Measurements from ENCODE around the gene SCYL2. TPM values are rescaled to one million over a fixed set of nuclear protein-coding genes. Genes with fewer than 3 reads are reported as not detected.

Gene SCYL2
- total and polyA plus RNA-seq, 4 donors = 10.0 to 32.5 (median 18.9) TPM

GRCh38 chr12:100331871-100332270 is 64.9 kb downstream of the SCYL2 start:
- DNase-seq (ENCODE audit: low spot score) = no peak
- H3K27me3 ChIP-seq (ENCODE audit: control insufficient read depth in 4 of 4, insufficient read depth in 4 of 4, low read length in 3 of 4) = no peaks in the 10 kb centered on the region
- TF ChIP-seq ATF3 (IDR thresholded peaks at IDR 0.05) = no peak
- TF ChIP-seq FOXA1 (IDR thresholded peaks at IDR 0.05) = no peak
- TF ChIP-seq RAD21 (IDR thresholded peaks at IDR 0.05) = no peak
- no peak for TF ChIP-seq GABPA (IDR thresholded peaks at IDR 0.05 in 1 of 2, conservative IDR thresholded peaks at IDR 0.05 in 1 of 2)
- TF ChIP-seq HNF4G (IDR thresholded peaks at IDR 0.05) = no peak
- TF ChIP-seq EGR1 (IDR thresholded peaks at IDR 0.05; ENCODE audit: low read depth in 2 of 2) = no peak
- no peak for TF ChIP-seq NR2F2 (IDR thresholded peaks at IDR 0.05)
- TF ChIP-seq HNF4A (conservative IDR thresholded peaks at IDR 0.05) = peak in 1 of 2 donors; percentile 9
- peaks cover 2 to 34% (median 24%) of the 10 kb centered on the region in 4 donors for H3K36me3 ChIP-seq (ENCODE audit: control insufficient read depth in 4 of 4, insufficient read depth in 3 of 4, low read depth in 1 of 4, low read length in 3 of 4)
- 67% methylated on average over 1 of the region's 1 CpG for WGBS
- no peaks in the 10 kb centered on the region for H3K9me3 ChIP-seq (ENCODE audit: control insufficient read depth in 4 of 4, low read length in 3 of 4)
- H3K4me1 ChIP-seq (ENCODE audit: control insufficient read depth in 4 of 4, insufficient read depth in 4 of 4, low read length in 3 of 4) = peaks cover 0 to 4% (median under 1%) of the 10 kb centered on the region in 4 donors
- no peak overlapping the region for H3K9ac ChIP-seq (ENCODE audit: low read depth in 1 of 2, low read length in 2 of 2)
- no peak overlapping the region for H3K27ac ChIP-seq (ENCODE audit: low read depth in 1 of 2, low read length in 2 of 2)
- no peak overlapping the region for H3K4me3 ChIP-seq (ENCODE audit: low read depth in 1 of 3, low read length in 3 of 3)

- Histone ChIP-seq H3K36me3 (ENCODE audit: control insufficient read depth in 4 of 4, insufficient read depth in 3 of 4, low read depth in 1 of 4, low read length in 3 of 4) (peaks cover 2 to 32% (median 23%) of the 10 kb centered on the region in 4 donors), H3K4me1 (ENCODE audit: control insufficient read depth in 4 of 4, insufficient read depth in 4 of 4, low read length in 3 of 4) (peaks cover 0 to 12% (median 7%) of the 10 kb centered on the region in 4 donors), H3K9me3 (ENCODE audit: control insufficient read depth in 4 of 4, low read length in 3 of 4) (no peaks in the 10 kb centered on the region), H3K4me3 (ENCODE audit: low read depth in 1 of 3, low read length in 3 of 3) (no peak overlapping the region), H3K27me3 (ENCODE audit: control insufficient read depth in 4 of 4, insufficient read depth in 4 of 4, low read length in 3 of 4) (no peaks in the 10 kb centered on the region), H3K27ac (ENCODE audit: low read depth in 1 of 2, low read length in 2 of 2) (no peak overlapping the region), H3K9ac (ENCODE audit: low read depth in 1 of 2, low read length in 2 of 2) (no peak overlapping the region)
- DNase-seq (ENCODE audit: low spot score) = no peak
- 90% methylated on average over 2 of the region's 2 CpGs for WGBS
- TF ChIP-seq CTCF (IDR thresholded peaks at IDR 0.05; ENCODE audit: low read depth, low read length, missing input control) = no peak
- no peak for TF ChIP-seq YY1 (IDR thresholded peaks at IDR 0.05)
- TF ChIP-seq ATF3 (IDR thresholded peaks at IDR 0.05) = no peak
- no peak for TF ChIP-seq FOXA2 (IDR thresholded peaks at IDR 0.05)
- no peak for TF ChIP-seq SP1 (IDR thresholded peaks at IDR 0.05)
- TF ChIP-seq RXRA (IDR thresholded peaks at IDR 0.05) = no peak
- TF ChIP-seq HNF4A (conservative IDR thresholded peaks at IDR 0.05) = no peak
- no peak for TF ChIP-seq NR2F2 (IDR thresholded peaks at IDR 0.05)
These were observed 65.9 kb downstream of the SCYL2 start for GRCh38 chr12:100332852-100333251.

GRCh38 chr12:100337299-100337698 is 70.3 kb downstream of the SCYL2 start:
- no peak for DNase-seq (ENCODE audit: low spot score)
- peaks cover 0 to 12% (median 8%) of the 10 kb centered on the region in 4 donors for H3K4me1 ChIP-seq (ENCODE audit: control insufficient read depth in 4 of 4, insufficient read depth in 4 of 4, low read length in 3 of 4)
- no peaks in the 10 kb centered on the region for H3K27me3 ChIP-seq (ENCODE audit: control insufficient read depth in 4 of 4, insufficient read depth in 4 of 4, low read length in 3 of 4)
- 40% methylated on average over 3 of the region's 3 CpGs for WGBS
- no peak overlapping the region for H3K4me3 ChIP-seq (ENCODE audit: low read depth in 1 of 3, low read length in 3 of 3)
- H3K27ac ChIP-seq (ENCODE audit: low read depth in 1 of 2, low read length in 2 of 2) = peak overlapping the region in 1 of 2 donors; percentile 4
- peaks cover 0 to 33% (median 17%) of the 10 kb centered on the region in 4 donors for H3K36me3 ChIP-seq (ENCODE audit: control insufficient read depth in 4 of 4, insufficient read depth in 3 of 4, low read depth in 1 of 4, low read length in 3 of 4)
- H3K9me3 ChIP-seq (ENCODE audit: control insufficient read depth in 4 of 4, low read length in 3 of 4) = no peaks in the 10 kb centered on the region
- no peak overlapping the region for H3K9ac ChIP-seq (ENCODE audit: low read depth in 1 of 2, low read length in 2 of 2)
- TF ChIP-seq HNF4G (IDR thresholded peaks at IDR 0.05) = no peak
- TF ChIP-seq EGR1 (IDR thresholded peaks at IDR 0.05; ENCODE audit: low read depth in 2 of 2) = no peak
- TF ChIP-seq JUND (IDR thresholded peaks at IDR 0.05) = peak in 1 of 2 donors; percentile 39
- TF ChIP-seq FOXA1 (IDR thresholded peaks at IDR 0.05) = no peak
- peak; percentile 2 for TF ChIP-seq ZBTB33 (IDR thresholded peaks at IDR 0.05)
- TF ChIP-seq NR2F2 (IDR thresholded peaks at IDR 0.05) = no peak
- no peak for TF ChIP-seq RAD21 (IDR thresholded peaks at IDR 0.05)
- TF ChIP-seq GABPA (IDR thresholded peaks at IDR 0.05 in 1 of 2, conservative IDR thresholded peaks at IDR 0.05 in 1 of 2) = no peak
- TF ChIP-seq FOXA2 (IDR thresholded peaks at IDR 0.05) = no peak
- peak; percentile 37 for TF ChIP-seq REST (IDR thresholded peaks at IDR 0.05)
- no peak for TF ChIP-seq ATF3 (IDR thresholded peaks at IDR 0.05)
- TF ChIP-seq TAF1 (conservative IDR thresholded peaks at IDR 0.05) = no peak
- TF ChIP-seq MAX (IDR thresholded peaks at IDR 0.05) = no peak
- TF ChIP-seq HNF4A (conservative IDR thresholded peaks at IDR 0.05) = peak in 1 of 2 donors; percentile 28
- TF ChIP-seq RXRA (IDR thresholded peaks at IDR 0.05) = no peak
- no peak for TF ChIP-seq YY1 (IDR thresholded peaks at IDR 0.05)
- TF ChIP-seq SP1 (IDR thresholded peaks at IDR 0.05) = no peak

All from liver (tissue), 9 donors.